Measurements from ENCODE around the gene ERP27. TPM values are rescaled to one million over a fixed set of nuclear protein-coding genes. Genes with fewer than 3 reads are reported as not detected.

The ERP27 gene
- total and polyA plus RNA-seq, 2 donors (not counting 3 experiments of a cell fraction or from before 2014, with no cell fraction given), result 0.70 to 0.88 TPM

DNA sequence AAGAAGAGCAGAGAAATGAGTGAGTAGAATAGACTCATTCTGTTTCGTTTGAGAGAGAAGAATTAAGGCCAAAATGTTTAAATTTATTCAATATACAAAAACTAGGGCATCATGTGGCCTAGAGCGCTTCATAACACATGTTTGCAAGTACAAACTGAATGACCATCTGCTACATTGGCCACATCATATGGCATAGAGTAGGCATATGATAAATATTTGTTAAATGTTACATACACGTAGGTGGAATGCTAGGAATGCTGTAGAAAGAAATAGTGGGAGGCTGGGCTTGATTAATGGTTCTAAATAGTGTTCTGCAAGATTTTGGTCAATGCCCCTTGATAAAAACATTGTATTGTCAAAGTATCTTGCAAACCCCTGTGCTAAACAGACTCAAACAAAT lies 63.5 kb downstream of the ERP27 start:
- Histone ChIP-seq H3K9me3 (replicated peaks; ENCODE audit: control insufficient read depth, insufficient read depth, low read length) (no peaks in the 10 kb centered on the region), H2AFZ (ENCODE audit: low read depth, low read length) (no peak overlapping the region), H3K4me2 (ENCODE audit: insufficient read depth, low read length) (no peak overlapping the region), H4K20me1 (replicated peaks; ENCODE audit: control insufficient read depth, extremely low read depth, insufficient read depth, low read length) (no peaks in the 10 kb centered on the region), H3K9ac (replicated peaks; ENCODE audit: extremely low read depth, insufficient read depth, low read length) (no peak overlapping the region), H3K4me3 (replicated peaks in 1 of 3; ENCODE audit: insufficient read depth in 1 of 3, low read depth in 1 of 3, low read length in 3 of 3) (no peak overlapping the region), H3K4me1 (ENCODE audit: control insufficient read depth, extremely low read depth, insufficient read depth, low read length) (no peaks in the 10 kb centered on the region), H3K36me3 (ENCODE audit: control insufficient read depth in 2 of 2, extremely low read depth in 1 of 2, insufficient read depth in 2 of 2, low read length in 2 of 2) (no peaks in the 10 kb centered on the region), H3K27ac (ENCODE audit: insufficient read depth, low read depth, low read length) (no peak overlapping the region), H3K9me1 (replicated peaks; ENCODE audit: control insufficient read depth, extremely low read depth, insufficient read depth, low read length) (no peaks in the 10 kb centered on the region), H3K79me2 (ENCODE audit: control insufficient read depth, insufficient read depth, low read length) (no peaks in the 10 kb centered on the region), H3K27me3 (ENCODE audit: control insufficient read depth in 2 of 2, insufficient read depth in 2 of 2, low read length in 2 of 2) (no peaks in the 10 kb centered on the region)
- no TSS peak for BruUV-seq (replicated peaks)
- intact Hi-C loops (cut with micrococcal nuclease), result no loop called here
- TF ChIP-seq JUN (IDR thresholded peaks at IDR 0.05; ENCODE audit: borderline replicate concordance, insufficient read depth, insufficient read length, low read depth) (no peak), MYC (IDR thresholded peaks at IDR 0.05; ENCODE audit: low read depth, low read length) (no peak), POLR2A (IDR thresholded peaks at IDR 0.05; ENCODE audit: low read depth, low read length) (no peak), MAX (IDR thresholded peaks at IDR 0.05; ENCODE audit: insufficient read depth, insufficient read length) (no peak), FOS (IDR thresholded peaks at IDR 0.05; ENCODE audit: borderline replicate concordance, insufficient read depth, low read length) (no peak), EZH2 (IDR thresholded peaks at IDR 0.05; ENCODE audit: borderline replicate concordance, low read depth, low read length, severe bottlenecking) (no peak), POLR2AphosphoS5 (IDR thresholded peaks at IDR 0.05; ENCODE audit: insufficient read depth, low read depth, low read length) (no peak), GATA2 (IDR thresholded peaks at IDR 0.05; ENCODE audit: insufficient read depth, insufficient read length, low read depth, low read length) (no peak)
- TF ChIP-seq, protein P1, sequence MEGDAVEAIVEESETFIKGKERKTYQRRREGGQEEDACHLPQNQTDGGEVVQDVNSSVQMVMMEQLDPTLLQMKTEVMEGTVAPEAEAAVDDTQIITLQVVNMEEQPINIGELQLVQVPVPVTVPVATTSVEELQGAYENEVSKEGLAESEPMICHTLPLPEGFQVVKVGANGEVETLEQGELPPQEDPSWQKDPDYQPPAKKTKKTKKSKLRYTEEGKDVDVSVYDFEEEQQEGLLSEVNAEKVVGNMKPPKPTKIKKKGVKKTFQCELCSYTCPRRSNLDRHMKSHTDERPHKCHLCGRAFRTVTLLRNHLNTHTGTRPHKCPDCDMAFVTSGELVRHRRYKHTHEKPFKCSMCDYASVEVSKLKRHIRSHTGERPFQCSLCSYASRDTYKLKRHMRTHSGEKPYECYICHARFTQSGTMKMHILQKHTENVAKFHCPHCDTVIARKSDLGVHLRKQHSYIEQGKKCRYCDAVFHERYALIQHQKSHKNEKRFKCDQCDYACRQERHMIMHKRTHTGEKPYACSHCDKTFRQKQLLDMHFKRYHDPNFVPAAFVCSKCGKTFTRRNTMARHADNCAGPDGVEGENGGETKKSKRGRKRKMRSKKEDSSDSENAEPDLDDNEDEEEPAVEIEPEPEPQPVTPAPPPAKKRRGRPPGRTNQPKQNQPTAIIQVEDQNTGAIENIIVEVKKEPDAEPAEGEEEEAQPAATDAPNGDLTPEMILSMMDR (IDR thresholded peaks at IDR 0.05; ENCODE audit: extremely low read depth in 1 of 2, insufficient read depth in 1 of 2, low read depth in 1 of 2, low read length in 2 of 2), result no peak
- ChIA-PET POLR2A (no interaction called here), CTCF (no interaction called here)
- peak; percentile 19 for DNase-seq (ENCODE audit: low read depth, low spot score)
- dilution Hi-C loops (cut with MboI; ENCODE audit: extremely low pct_ligation_motif_present, low sequenced_read_pairs), result no loop called here
- FAIRE-seq, result no peak
